BLaER1 treated with 17β-estradiol and CSF1 and Interleukin-3, amounts not matched to agents 10 nM and 100 nM (cell line): Measurements from ENCODE around the gene CD300A.
A peak's percentile ranks its signal among the peaks of the same experiment; 100 is the strongest.

Experiments
- H3K27ac ChIP-seq, 11 experiments: shearing (Covaris generic); formaldehyde crosslinking; 2 replicates each; pipeline ENCODE4 v1.8.1; 2022
- H3K27me3 ChIP-seq, 11 experiments: shearing (Covaris generic); formaldehyde crosslinking; 2 replicates each; pipeline ENCODE4 v1.8.1; 2022
- H3K36me3 ChIP-seq, 11 experiments: shearing (Covaris generic); formaldehyde crosslinking; 2 replicates each; pipeline ENCODE4 v1.8.1; 2022
- H3K4me1 ChIP-seq, 10 experiments: shearing (Covaris generic); formaldehyde crosslinking; 2 replicates each; pipeline ENCODE4 v1.8.1; 2022
- H3K4me2 ChIP-seq, 11 experiments: shearing (Covaris generic); formaldehyde crosslinking; 2 replicates each; pipeline ENCODE4 v1.8.1; 2022
- H3K4me3 ChIP-seq, 10 experiments: shearing (Covaris generic); formaldehyde crosslinking; 2 replicates each; pipeline ENCODE4 v1.8.1; 2022
- H3K9ac ChIP-seq, 11 experiments: shearing (Covaris generic); formaldehyde crosslinking; 2 replicates each; pipeline ENCODE4 v1.8.1; 2022
- H3K9me3 ChIP-seq, 11 experiments: shearing (Covaris generic); formaldehyde crosslinking; replicated peaks in 1 of 11; 2 replicates each; pipeline ENCODE4 v1.8.1; 2022
- H4K20me1 ChIP-seq, 11 experiments: shearing (Covaris generic); formaldehyde crosslinking; 2 replicates each; pipeline ENCODE4 v1.8.1; 2022
- Cebpa-rat ChIP-seq, 11 experiments: shearing (Covaris generic); IDR thresholded peaks; 2 replicates each; pipeline ENCODE4 v1.8.1; 2022

Gene CD300A

GRCh38 chr17:74460996-74461395 is 5.4 kb upstream of the CD300A start:
- Histone ChIP-seq H3K9ac (0 out of 22 replicates have a peak overlapping the region, but pooled peaks of 1 of the 11 experiments have one; percentile 21), H4K20me1 (no peaks in the 10 kb centered on the region), H3K4me1 (peaks cover 40 to 82% (median 69%) of the 10 kb centered on the region in 10 experiments), H3K36me3 (no peaks in the 10 kb centered on the region), H3K9me3 (no peaks in the 10 kb centered on the region), H3K27me3 (peaks cover 4 to 41% (median 28%) of the 10 kb centered on the region in 11 experiments; a peak in 20 of 22 replicates), H3K4me3 (no peak overlapping the region), H3K4me2 (peak overlapping the region in 6 of 11 experiments; percentile 83 to 99 (median 94); a peak in 11 of 22 replicates), H3K27ac (0 out of 22 replicates have a peak overlapping the region, but pooled peaks of 2 of the 11 experiments have one; percentile 3 to 40)
- no peak for TF ChIP-seq Cebpa-rat (IDR thresholded peaks at IDR 0.05)

GRCh38 chr17:74461611-74462010 is 4.8 kb upstream of the CD300A start:
- TF ChIP-seq Cebpa-rat (IDR thresholded peaks at IDR 0.05) = no peak
- peaks cover 46 to 88% (median 75%) of the 10 kb centered on the region in 10 experiments for H3K4me1 ChIP-seq
- no peaks in the 10 kb centered on the region for H3K9me3 ChIP-seq
- H3K9ac ChIP-seq = peak overlapping the region in 3 of 11 experiments; percentile 70 to 74 (median 73); a peak in 2 of 22 replicates
- H3K4me2 ChIP-seq = peak overlapping the region in 10 of 11 experiments; percentile 83 to 99 (median 93); a peak in 19 of 22 replicates
- H3K27ac ChIP-seq = peak overlapping the region in 5 of 11 experiments; percentile 82 to 86 (median 85); a peak in 8 of 22 replicates
- peaks cover 0 to 41% (median 28%) of the 10 kb centered on the region in 11 experiments; a peak in 17 of 22 replicates for H3K27me3 ChIP-seq
- H3K36me3 ChIP-seq = no peaks in the 10 kb centered on the region
- no peaks in the 10 kb centered on the region for H4K20me1 ChIP-seq
- H3K4me3 ChIP-seq = no peak overlapping the region

GRCh38 chr17:74464730-74465377 is 1.6 kb upstream of the CD300A start:
- no peak overlapping the region for H3K4me3 ChIP-seq
- peak overlapping the region; percentile 83 to 99 (median 92); a peak in 20 of 22 replicates for H3K4me2 ChIP-seq
- peaks cover 0 to 2% (median 0%) of the 10 kb centered on the region in 11 experiments; a peak in 4 of 22 replicates for H3K36me3 ChIP-seq
- H3K4me1 ChIP-seq = peaks cover 52 to 97% (median 76%) of the 10 kb centered on the region in 10 experiments
- no peak for TF ChIP-seq Cebpa-rat (IDR thresholded peaks at IDR 0.05)
- H3K27ac ChIP-seq = peak overlapping the region; percentile 33 to 86 (median 82); a peak in 18 of 22 replicates
- peaks cover 0 to 48% (median 34%) of the 10 kb centered on the region in 11 experiments; a peak in 15 of 22 replicates for H3K27me3 ChIP-seq
- peaks cover 0 to 15% (median 0%) of the 10 kb centered on the region in 11 experiments; a peak in 3 of 22 replicates for H4K20me1 ChIP-seq
- peak overlapping the region in 2 of 11 experiments; percentile 14 to 70; a peak in 3 of 22 replicates for H3K9ac ChIP-seq
- no peaks in the 10 kb centered on the region for H3K9me3 ChIP-seq

DNA sequence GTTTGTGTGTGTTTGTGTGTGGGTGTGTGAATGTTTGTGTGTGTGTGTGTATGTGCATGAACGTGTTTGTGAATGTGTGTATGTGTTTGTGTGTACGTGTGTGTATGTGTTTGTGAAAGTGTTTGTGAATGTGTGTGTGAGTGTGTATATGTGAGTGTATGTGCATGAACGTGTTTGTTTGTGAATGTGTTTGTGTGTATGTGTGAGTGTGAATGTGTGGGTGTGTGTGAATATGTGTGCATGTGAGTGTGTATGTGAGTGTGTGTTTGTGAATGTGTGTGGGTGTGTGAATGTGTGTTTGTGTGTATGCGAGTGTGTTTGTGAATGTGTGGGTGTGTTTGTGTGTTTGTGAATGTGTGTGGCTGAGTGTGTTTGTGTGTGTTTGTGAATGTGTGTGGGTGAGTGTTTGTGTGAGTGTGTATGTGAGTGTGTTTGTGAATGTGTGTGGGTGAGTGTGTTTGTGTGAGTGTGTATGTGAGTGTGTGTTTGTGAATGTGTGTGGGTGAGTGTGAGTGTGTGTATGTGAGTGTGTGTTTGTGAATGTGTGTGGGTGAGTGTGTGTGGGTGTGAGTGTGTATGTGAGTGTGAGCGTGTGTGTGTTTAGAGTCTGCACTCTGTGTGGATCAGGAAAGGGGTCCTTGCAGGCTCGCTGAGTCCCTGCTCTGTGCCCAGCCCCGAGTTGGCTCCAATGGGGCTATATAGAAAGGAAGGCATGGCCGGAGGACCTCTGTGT is 890 bp upstream of the CD300A start:
- peaks cover 0 to 48% (median 32%) of the 10 kb centered on the region in 11 experiments; a peak in 15 of 22 replicates for H3K27me3 ChIP-seq
- H3K9ac ChIP-seq = peak overlapping the region in 10 of 11 experiments; percentile 19 to 79 (median 48); a peak in 12 of 22 replicates
- peak overlapping the region; percentile 13 to 86 (median 69); a peak in 20 of 22 replicates for H3K27ac ChIP-seq
- H3K4me2 ChIP-seq = peak overlapping the region; percentile 68 to 99 (median 87)
- peaks cover 0 to 21% (median 0%) of the 10 kb centered on the region in 11 experiments; a peak in 4 of 22 replicates for H4K20me1 ChIP-seq
- peak overlapping the region in 9 of 10 experiments; percentile 27 to 70 (median 60); a peak in 13 of 20 replicates for H3K4me3 ChIP-seq
- TF ChIP-seq Cebpa-rat (IDR thresholded peaks at IDR 0.05) = no peak
- peaks cover 0 to 9% (median 0%) of the 10 kb centered on the region in 11 experiments; a peak in 6 of 22 replicates for H3K36me3 ChIP-seq
- no peaks in the 10 kb centered on the region for H3K9me3 ChIP-seq
- peaks cover 52 to 97% (median 72%) of the 10 kb centered on the region in 10 experiments for H3K4me1 ChIP-seq

DNA sequence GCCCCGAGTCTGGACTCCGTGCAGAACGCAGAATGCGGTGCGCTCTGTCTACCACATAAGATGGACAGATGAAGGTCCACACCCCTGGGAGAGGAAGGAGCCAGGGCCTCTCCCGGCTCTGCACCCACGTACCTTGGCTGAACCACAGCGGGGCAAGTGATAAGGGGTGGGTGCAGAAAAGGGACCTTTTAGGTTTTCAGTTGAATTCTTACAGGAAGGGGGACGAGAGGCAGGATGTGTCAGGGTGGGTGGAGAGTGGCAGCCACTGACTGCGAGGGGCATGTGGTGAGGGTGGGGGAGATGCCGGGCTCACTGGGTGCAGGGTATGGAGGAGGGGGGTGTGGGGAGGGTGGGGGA is 372 bp downstream of the CD300A start:
- Histone ChIP-seq H3K4me3 (peak overlapping the region in 9 of 10 experiments; percentile 27 to 70 (median 60); a peak in 16 of 20 replicates), H3K4me2 (peak overlapping the region; percentile 68 to 99 (median 87)), H3K9me3 (no peaks in the 10 kb centered on the region), H3K27ac (peak overlapping the region in 8 of 11 experiments; percentile 27 to 86 (median 66); a peak in 11 of 22 replicates), H3K4me1 (peaks cover 50 to 88% (median 63%) of the 10 kb centered on the region in 10 experiments), H3K9ac (peak overlapping the region in 9 of 11 experiments; percentile 19 to 79 (median 51); a peak in 12 of 22 replicates), H3K27me3 (peaks cover 0 to 48% (median 32%) of the 10 kb centered on the region in 11 experiments; a peak in 15 of 22 replicates), H4K20me1 (peaks cover 0 to 34% (median 0%) of the 10 kb centered on the region in 11 experiments; a peak in 4 of 22 replicates), H3K36me3 (peaks cover 0 to 21% (median 0%) of the 10 kb centered on the region in 11 experiments; a peak in 6 of 22 replicates)
- TF ChIP-seq Cebpa-rat (IDR thresholded peaks at IDR 0.05) = no peak

- Histone ChIP-seq H3K4me2 (peak overlapping the region; percentile 56 to 97 (median 68)), H4K20me1 (peaks cover 0 to 38% (median 0%) of the 10 kb centered on the region in 11 experiments; a peak in 4 of 22 replicates), H3K36me3 (peaks cover 0 to 25% (median 0%) of the 10 kb centered on the region in 11 experiments; a peak in 6 of 22 replicates), H3K27me3 (peaks cover 0 to 48% (median 32%) of the 10 kb centered on the region in 11 experiments; a peak in 15 of 22 replicates), H3K4me3 (peak overlapping the region in 5 of 10 experiments; percentile 50 to 70 (median 65); a peak in 10 of 20 replicates), H3K9me3 (no peaks in the 10 kb centered on the region), H3K4me1 (peaks cover 44 to 82% (median 57%) of the 10 kb centered on the region in 10 experiments), H3K27ac (peak overlapping the region in 4 of 11 experiments; percentile 9 to 50 (median 34); a peak in 5 of 22 replicates), H3K9ac (peak overlapping the region in 5 of 11 experiments; percentile 43 to 74 (median 66); a peak in 6 of 22 replicates)
- no peak for TF ChIP-seq Cebpa-rat (IDR thresholded peaks at IDR 0.05)
Measured at GRCh38 chr17:74467221-74467951, 952 bp downstream of the CD300A start.

- Histone ChIP-seq H3K4me1 (peaks cover 33 to 59% (median 37%) of the 10 kb centered on the region in 10 experiments), H3K9ac (no peak overlapping the region), H4K20me1 (peaks cover 0 to 46% (median 0%) of the 10 kb centered on the region in 11 experiments; a peak in 4 of 22 replicates), H3K4me3 (no peak overlapping the region), H3K36me3 (peaks cover 0 to 65% (median 0%) of the 10 kb centered on the region in 11 experiments; a peak in 10 of 22 replicates), H3K27me3 (peaks cover 0 to 28% (median 18%) of the 10 kb centered on the region in 11 experiments; a peak in 15 of 22 replicates), H3K4me2 (no peak overlapping the region), H3K27ac (no peak overlapping the region), H3K9me3 (peaks cover 14 to 23% (median 17%) of the 10 kb centered on the region in 11 experiments)
- no peak for TF ChIP-seq Cebpa-rat (IDR thresholded peaks at IDR 0.05)
Measured at GRCh38 chr17:74471341-74471740, 4.9 kb downstream of the CD300A start.
